Forelimb muscle (tissue), 1 donor: Measurements from ENCODE around the gene CHST12. TPM values are rescaled to one million over a fixed set of nuclear protein-coding genes. Genes with fewer than 3 reads are reported as not detected.
"Not testable (repeated sequence)": the region's sequence is repeated elsewhere in the genome, so short reads cannot be mapped to it uniquely, and the experiment has no call there.

Source experiments
- DNase-seq: peaks from one replicate; pipeline ENCODE4 v3.0.0-alpha.2; 2013; ENCODE audit warnings: low read depth
- polyA plus RNA-seq: library from polyadenylated mRNA; unstranded; fragments of 120-200 nt; gene quantifications from one replicate; pipeline ENCODE4 v1.2.1, GENCODE V29; 2013; ENCODE audit not compliant: insufficient read length

Gene CHST12
- polyA plus RNA-seq, 1 donor, result 9.3 TPM

DNA sequence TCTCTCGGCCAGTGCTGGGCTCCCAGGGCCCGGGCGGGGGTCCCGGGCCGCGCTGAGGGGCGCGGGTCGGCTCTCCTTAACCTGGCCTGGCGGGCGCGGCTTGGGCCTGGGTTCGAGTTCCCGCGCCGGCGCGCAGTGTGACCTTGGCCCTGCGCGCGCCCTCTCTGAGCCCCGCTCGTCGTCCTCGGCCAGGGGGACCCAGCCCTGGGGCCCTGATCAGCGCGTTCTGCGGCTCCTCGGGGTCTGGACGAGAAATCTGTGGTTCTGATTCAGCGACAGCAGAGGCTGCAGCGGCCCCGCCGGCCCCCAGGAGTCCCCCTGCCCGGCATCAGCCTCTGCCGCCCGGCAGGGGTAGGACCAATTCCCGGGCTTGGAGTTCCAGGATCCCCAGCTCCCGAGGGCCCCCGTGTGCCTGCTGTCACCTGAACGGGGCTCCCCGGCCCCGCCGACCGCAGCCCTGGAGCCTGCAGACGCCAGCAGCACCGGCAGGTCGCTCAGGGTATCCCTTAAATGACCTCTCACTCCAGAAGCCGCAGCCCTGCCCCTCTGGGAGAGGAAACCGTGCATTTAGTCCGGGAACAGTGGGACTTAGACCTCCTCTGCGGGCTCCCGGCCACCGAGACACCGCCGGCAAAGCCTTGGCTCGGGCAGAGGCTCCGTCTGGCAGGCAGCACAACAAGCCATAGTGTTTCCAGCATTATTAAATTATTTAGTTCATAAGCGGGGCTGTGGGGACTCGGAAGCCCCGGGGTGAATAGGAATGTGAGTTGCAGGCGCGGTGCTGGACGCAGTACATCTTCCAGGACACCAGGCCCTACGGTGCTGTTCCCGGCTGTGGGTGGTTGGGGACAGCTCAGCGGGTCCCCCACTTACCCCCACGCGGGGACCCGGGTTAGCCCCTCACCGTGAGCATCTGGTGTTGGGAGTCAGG, 572 bp downstream of the CHST12 start:
- DNase-seq, result no peak

DNA sequence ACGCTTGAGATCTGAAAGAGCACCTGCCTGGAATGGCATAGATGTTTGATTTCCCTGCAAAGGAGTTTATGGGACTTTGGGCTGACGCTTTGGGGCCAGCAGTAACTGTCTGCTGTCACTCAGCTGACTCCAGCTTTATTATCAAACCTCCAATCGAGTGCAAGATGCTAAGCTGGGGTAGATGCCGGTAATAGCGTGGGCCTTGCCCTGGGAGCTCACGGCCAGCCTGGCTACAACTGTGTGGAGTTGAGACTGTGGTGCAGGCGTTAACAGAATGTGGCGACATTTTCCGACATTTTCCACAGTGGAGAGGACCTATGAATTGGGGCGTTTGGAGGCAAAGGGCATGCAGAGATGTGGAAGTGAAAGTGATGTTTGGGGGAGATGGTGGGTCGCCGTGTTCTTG, 1.3 kb downstream of the CHST12 start:
- DNase-seq, result no peak

GRCh38 chr7:2405201-2405600, 1.8 kb downstream of the CHST12 start:
- DNase-seq, result no peak

DNA sequence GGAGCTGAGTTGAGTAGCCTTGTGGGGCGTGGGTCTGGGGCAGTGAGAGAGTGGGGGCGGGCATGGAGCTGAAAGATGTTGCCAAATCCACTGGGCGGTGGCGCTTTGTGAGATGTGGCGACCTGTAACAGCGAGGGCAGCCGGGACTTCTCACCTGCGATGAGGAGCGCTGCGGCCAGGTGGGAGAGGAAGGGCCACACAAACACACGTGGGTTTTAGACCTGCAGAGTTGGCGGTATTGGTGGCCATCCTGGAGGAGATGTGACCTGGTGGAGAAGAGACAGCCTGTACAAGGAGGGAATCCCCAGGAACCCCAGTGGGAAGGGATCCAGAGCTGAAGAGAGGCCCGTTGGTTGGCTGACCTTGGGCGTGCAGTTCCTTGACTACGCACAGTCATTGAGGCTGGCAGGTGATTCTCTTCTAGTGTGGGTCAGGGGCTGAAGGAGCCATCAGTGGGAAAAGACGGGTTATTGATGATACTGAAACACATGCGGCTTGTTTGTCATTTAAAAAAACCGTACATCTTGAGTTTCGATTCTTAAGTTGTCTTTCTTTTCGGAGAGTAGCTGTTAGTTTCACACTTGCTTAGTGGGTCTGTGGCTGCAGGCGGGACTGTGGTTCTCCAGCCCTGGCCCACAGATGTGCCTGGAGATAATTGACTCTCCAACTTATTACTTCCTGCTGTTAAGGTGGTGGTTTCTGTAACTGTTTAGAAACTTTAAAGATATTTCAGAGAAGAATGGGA, 2.4 kb downstream of the CHST12 start:
- no peak for DNase-seq

GRCh38 chr7:2409745-2410414, 6.5 kb downstream of the CHST12 start:
- no peak for DNase-seq

GRCh38 chr7:2411049-2411448, 7.6 kb downstream of the CHST12 start:
- no peak for DNase-seq

- DNase-seq, result no peak
Observed at GRCh38 chr7:2411815-2412586, 8.6 kb downstream of the CHST12 start.

GRCh38 chr7:2412587-2413201, 9.3 kb downstream of the CHST12 start:
- DNase-seq, result no peak

DNA sequence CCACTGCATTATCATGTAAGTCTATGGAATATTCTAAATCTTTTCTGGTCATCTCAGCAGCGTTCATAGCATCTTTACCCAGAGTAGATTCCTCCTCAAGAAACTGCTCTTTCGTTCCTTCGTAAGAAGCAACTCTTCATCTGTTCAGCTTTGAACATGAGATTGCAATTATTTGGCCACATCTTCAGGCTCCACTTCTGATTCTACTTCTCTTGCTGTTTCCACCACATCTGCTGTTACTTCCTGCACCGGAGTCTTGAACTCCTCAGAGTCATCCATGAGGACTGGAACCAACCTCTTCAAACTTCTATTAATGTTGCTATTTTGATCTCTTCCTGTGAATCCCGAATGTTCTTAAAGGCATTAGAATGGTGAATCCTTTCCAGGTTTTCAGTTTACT, 12.7 kb downstream of the CHST12 start:
- DNase-seq, result no peak

DNA sequence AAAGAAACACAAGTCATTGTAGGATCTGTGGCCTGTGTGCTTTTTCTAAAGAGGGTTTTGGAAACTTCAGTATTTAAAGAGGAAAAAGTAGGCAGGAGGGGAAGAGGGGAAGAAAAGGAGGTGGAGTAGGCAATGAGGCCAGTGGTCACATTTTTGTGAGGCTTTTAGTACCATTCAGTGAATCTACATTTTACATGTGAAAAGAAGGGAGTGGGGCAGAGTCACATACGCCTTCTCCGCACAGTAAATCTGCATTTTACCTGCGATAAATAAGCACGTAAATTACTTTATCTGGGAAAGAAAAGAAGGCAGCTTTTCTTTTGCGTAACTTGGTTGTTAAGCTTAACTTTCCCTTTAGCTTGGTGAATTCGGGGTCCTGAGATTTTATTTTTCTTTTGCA, 13.2 kb downstream of the CHST12 start:
- DNase-seq, result no peak

DNA sequence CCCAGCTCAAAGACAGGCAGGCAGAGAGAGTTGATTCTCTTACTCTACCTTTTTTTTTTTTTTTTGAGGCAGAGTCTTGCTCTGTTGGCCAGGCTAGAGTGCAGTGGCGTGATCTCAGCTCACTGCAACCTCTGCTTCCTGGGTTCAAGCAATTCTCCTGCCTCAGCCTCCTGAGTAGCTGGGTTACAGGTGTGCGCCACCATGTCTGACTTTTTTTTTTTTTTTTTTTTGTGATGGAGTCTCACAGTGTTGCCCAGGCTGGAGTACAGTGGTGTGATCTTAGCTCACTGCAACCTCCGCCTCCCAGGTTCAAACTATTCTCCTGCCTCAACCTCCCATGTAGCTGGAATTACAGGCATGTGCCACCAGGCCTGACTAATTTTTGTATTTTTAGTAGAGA, 13.8 kb downstream of the CHST12 start:
- DNase-seq, result not testable (repeated sequence)

- no peak for DNase-seq
Observed at GRCh38 chr7:2417981-2418481, 14.6 kb downstream of the CHST12 start.

DNA sequence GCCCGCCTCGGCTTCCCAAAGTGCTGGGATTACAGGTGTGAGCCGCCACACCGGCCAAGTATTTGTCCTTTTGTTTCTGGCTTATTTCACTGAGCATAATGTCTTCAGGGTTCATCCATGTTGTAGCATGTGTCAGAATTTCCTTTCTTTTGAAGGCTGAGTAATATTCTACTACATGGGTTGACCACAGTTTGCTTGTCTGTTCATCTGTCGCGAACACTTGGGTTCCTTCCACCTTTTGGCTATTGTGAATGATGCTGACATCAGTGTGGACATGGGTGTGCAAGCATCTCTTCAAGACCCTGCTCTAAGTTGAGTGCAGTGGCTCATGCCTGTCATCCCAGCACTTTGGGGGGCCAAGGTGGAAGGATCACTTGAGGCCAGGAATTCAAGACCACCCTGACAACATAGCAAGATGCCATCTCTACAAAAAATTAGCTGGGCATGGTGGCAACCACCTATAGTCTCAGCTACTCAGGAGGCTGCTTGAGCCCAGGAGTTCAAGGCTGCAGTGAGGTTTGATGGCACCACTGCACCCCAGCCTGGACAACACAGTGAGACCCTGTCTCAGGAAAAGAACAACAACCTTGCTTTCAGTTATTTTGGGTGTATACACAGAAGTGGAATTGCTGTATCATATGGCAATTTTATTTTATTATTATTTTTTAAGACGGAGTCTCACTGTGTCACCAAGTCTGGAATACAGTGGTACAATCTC, 17.0 kb downstream of the CHST12 start:
- no peak for DNase-seq

- no peak for DNase-seq
Observed at GRCh38 chr7:2421943-2422310, 18.5 kb downstream of the CHST12 start.

GRCh38 chr7:2425749-2426148, 22.3 kb downstream of the CHST12 start:
- no peak for DNase-seq

- no peak for DNase-seq
Observed at GRCh38 chr7:2431260-2431867, 28.0 kb downstream of the CHST12 start.

DNA sequence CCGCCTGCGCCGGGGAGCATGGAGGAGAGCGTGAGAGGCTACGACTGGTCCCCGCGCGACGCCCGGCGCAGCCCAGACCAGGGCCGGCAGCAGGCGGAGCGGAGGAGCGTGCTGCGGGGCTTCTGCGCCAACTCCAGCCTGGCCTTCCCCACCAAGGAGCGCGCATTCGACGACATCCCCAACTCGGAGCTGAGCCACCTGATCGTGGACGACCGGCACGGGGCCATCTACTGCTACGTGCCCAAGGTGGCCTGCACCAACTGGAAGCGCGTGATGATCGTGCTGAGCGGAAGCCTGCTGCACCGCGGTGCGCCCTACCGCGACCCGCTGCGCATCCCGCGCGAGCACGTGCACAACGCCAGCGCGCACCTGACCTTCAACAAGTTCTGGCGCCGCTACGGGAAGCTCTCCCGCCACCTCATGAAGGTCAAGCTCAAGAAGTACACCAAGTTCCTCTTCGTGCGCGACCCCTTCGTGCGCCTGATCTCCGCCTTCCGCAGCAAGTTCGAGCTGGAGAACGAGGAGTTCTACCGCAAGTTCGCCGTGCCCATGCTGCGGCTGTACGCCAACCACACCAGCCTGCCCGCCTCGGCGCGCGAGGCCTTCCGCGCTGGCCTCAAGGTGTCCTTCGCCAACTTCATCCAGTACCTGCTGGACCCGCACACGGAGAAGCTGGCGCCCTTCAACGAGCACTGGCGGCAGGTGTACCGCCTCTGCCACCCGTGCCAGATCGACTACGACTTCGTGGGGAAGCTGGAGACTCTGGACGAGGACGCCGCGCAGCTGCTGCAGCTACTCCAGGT, 29.7 kb downstream of the CHST12 start:
- no peak for DNase-seq

DNA sequence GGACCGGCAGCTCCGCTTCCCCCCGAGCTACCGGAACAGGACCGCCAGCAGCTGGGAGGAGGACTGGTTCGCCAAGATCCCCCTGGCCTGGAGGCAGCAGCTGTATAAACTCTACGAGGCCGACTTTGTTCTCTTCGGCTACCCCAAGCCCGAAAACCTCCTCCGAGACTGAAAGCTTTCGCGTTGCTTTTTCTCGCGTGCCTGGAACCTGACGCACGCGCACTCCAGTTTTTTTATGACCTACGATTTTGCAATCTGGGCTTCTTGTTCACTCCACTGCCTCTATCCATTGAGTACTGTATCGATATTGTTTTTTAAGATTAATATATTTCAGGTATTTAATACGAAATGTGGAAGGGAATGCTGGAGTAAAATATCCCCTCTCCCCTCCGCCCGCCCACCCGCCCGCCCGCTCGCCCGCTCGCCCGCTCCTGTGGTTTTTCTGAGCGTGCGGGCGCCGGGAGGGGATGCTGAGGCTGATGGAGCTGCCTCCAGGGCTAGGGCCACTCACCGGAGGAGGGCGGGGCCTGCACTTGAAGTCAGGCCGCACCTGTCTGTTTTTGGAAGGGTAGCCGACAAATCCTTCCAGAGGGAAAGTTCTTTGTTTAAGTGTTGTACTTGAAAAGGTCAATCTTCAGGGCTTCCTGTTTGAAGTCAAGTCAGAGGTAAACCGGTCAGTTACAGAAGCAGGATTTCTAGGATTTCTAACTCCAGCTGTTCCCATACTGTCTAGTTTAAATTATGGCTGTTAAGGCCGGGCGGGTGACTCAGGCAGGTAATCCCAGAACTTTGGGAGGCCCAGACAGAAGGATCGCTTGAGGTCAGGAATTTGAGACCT, 30.5 kb downstream of the CHST12 start:
- DNase-seq, result no peak
